Tibial nerve (tissue), 3 donors: ENCODE data around the gene EVPLL.

Experiments used
- EP300 ChIP-seq, 2 donors: sonication (generic); formaldehyde crosslinking; IDR thresholded peaks; one replicate each; pipeline ENCODE4 v1.6.1; 2017; ENCODE audit warnings: antibody characterized with exemption in 2 of 2, mild to moderate bottlenecking in 1 of 2
- POLR2A ChIP-seq, 2 donors: fragments of 450-650 bp; IDR thresholded peaks; one replicate each; pipeline ENCODE4 v1.6.1; 2017; ENCODE audit warnings: antibody characterized with exemption in 2 of 2, mild to moderate bottlenecking in 2 of 2, moderate library complexity in 2 of 2

GRCh38 chr17:18380471-18381157 is 3.0 kb downstream of the EVPLL start:
- no peak for TF ChIP-seq POLR2A (IDR thresholded peaks at IDR 0.05)
- no peak for TF ChIP-seq EP300 (IDR thresholded peaks at IDR 0.05)
